HG02678 (cell line): ENCODE measurements around the gene PDZD11.
"Not testable (repeated sequence)": the region's sequence is repeated elsewhere in the genome, so short reads cannot be mapped to it uniquely, and the experiment has no call there.

Experiments
- ATAC-seq: cut with Tn5 transposase; IDR thresholded peaks from one replicate; pipeline ENCODE4 v1.9.1; 2021; ENCODE audit warnings: mild to moderate bottlenecking, moderate library complexity; ENCODE audit not compliant: unreplicated experiment

PDZD11 gene

DNA sequence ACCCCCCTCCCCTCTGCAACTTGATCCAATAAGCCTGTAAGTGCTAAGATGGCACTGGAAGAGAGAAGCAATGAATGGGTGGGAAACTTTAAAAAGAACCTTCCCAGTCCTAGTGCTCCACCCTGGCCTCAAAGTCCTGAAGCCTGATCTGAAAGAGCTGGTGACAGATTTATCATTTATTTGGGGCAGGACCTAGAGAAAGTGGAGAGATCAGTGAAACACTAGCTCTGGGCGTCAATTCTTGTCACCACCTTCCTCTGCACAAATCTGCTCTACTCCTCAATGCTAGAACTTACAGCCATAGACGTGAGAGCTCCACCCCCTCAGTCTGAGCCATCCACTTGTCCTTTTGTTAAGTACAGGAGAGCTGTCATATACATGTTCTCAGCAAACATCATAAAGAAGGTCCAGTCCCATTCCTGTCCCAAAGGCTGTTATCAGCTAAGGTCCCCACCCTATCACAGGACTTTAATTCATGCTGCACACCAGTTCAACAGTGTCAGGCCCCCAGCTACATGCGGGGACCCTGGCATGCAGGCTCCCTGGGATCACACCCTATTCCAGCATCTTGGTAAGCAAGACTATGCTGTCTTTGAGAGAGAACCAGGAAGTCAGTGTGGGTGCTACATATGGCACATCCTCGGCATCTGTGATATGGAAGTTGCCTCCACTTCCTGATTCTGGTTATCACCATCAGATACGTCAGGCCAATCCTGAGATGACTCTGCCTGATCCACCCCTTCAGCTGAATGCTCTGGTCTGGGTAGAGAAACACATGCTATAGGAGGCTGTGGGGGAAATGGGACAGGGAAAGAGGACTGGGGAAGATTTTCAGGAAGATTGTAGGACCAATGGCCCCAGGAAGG is 32.1 kb downstream of the PDZD11 start:
- no peak for ATAC-seq

DNA sequence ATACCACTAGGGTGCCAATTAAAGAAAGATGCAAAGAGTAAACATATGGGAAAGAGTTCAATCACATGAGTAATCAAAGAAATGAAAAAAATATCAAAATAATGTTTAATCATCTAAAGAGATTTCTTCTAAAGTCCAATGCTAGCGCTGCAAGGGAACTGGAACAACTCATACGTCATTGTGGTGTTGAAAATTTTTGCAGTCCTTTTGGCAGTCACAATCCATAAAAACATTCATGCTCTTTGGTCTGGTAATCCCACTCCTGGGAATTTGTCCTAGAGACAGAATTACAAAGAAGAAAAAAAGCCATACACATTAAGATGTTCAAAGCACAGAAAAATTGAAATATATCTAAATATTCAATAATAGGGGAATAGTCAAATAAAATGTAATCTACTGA is 34.3 kb downstream of the PDZD11 start:
- no peak for ATAC-seq

DNA sequence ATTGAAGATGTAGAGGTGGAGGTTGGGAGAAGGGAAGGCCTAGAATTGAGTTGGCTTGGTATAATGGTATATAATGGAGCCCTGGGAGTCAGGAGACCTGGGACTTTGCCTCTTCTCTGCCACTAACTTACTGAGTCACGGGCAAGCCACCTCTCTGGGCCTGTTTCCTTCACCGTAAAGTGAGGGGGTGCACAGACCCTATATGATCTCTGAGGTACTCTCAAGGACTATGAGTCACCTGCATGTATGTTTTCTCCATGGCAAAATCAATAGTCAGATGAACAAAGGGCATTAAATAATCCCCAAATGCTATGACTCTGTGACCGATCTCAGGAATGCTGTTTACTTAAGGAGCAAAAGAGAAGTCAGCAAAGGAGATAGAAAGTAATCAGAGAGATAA is 34.8 kb downstream of the PDZD11 start:
- ATAC-seq: no peak

DNA sequence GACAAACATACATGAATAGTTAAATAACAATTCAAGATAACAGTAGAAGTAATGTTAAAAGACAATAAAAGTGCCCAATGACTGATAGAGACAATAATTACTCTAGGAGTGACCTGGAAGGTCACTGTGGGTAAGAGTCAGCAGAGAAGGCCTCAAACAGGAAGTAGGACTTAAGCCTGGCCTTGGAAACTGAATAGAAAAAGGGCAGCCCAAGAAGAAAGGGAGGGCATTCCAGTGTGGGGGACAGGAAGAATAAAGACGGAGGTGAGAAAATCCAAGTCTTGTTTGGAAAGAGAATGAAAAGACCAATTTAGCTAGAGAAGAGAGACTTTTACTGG is 35.7 kb downstream of the PDZD11 start:
- ATAC-seq: no peak

DNA sequence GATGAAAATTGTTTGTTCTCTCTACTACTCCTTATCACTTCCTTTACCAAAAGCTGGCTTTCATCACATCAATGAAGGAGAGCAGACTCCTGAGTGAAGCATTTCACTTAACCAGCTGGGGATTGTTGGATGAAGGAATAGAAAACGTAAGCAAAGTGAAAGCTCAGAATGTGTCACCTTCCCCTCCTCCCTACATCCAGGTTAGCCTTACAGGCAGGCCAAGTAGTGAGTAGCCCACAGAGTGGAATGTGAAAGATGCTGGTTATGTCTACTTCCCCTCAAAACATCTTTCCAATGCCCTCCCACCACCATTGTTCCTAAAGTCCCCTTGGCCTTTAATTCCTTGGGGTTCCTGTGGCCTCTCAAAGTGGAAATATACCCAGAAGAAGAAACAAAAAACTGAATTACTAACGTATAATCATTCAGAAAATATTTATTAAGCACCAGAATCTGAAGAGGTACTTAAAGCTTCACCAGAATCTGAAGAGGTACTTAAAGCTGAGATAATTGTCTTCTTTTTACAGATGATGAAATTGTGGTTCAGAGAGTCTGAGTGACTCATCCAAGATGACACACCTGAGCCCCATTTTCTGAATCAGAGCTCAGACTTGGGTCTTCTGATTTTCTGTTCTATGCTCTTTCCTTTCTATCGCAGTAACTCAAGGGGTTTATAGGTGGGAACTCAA is 36.2 kb downstream of the PDZD11 start:
- ATAC-seq: no peak

DNA sequence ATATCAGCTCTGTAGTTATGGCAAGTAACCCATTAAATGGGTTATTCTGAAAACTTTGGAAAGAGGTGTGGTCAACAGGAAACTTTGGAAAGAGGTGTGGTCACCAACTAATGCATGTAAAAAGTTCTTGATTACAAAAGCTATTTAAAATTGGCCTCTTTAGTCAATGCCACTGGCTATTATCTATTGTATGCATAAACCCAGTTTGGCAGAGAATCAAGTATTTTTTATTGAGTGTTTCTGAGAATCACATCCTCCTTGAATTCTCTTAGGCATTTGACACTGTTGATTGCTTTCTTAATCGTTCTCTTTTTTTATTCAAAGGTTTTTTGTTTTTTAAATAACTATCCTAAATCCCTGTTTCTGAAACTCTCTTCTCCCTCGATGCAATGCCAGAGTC is 37.2 kb downstream of the PDZD11 start:
- ATAC-seq: no peak

DNA sequence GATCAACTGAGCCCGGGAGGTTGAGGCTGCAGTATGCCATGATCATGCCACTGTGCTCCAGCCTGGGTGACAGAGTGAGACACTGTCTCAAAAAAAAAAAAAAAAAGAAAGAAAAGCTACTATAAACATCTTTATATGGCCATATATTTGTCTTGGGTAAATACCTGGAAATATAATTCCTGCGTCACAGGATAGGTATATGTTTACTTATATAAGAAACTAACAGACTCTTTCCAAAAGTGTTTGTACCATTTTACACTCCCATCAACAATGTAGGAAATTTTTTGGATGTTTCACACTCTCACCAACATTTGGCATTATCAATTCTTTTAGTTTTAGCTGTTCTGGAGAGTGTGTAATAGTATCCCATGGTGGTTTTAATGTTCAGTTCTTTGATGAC is 42.5 kb downstream of the PDZD11 start:
- no peak for ATAC-seq

DNA sequence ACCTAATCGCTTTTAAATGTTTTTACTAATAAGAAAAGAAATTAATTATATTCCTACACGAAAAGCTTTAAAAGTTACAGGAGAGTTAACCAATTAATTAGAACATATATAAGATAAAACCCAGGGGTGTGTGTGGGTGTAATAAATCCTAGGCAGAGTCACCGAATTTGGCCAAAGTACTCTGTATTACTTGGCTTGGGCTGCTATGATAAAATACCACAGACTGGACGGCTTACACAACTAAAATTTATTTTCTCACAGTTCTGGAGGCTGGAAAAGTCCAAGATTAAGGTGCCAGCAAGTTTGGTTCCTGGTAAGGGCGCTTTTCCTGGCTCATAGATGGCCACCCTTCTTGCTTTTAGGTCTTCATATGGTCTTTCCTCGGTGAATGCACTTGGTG is 44.8 kb downstream of the PDZD11 start:
- no peak for ATAC-seq

DNA sequence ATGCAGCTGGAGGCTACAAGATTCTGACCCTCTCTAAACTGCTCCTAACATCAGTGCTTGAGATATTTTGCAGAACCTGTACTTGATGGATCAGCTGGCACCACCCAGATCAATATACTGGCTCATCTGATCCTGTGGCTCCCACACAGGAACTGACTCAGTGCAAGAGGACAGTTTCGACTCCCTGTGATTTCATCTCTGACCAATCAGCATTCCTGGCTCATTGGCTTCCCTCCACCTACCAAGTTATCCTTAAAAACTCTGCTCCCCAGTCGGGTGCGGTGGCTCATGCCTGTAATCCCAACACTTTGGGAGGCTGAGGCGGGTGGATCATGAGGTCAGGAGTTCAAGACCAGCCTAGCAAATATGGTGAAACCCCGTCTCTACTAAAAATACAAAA is 46.1 kb downstream of the PDZD11 start:
- not testable (repeated sequence) for ATAC-seq

DNA sequence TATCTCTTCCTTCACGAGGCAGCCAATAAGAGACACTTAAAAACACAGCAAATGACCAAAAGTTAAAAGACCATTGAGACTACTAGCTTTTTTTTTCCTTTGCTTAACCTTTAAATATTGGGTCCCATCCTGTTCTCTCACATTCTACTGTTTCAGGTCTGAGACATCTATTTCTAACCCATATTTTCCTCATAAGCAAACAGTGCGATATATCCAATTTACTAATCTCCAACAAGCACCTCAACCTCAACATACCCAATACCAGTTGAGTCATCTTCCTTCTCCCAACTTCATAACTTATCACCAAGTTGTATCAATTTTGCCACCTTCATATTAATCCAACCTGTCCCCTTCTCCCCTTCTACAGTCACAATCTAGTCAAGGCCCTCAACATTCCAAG is 48.2 kb downstream of the PDZD11 start:
- no peak for ATAC-seq

DNA sequence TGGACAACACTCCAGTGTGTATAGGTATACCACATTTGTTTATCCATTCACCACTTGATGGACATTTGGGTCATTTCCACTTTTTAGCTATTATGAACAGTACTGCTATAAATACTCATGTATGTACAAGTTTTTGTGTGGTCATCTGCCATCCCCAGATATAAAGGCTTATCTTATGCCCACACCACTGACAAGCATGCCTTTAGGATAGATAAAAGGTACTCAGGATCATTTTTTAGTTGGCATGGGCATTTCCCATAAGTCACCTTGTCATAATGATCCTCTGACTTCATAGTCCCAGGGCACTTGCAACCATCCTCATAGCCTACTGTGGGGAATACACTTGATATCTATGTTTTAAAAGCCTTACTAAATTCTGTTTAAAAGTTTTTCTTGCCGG is 49.0 kb downstream of the PDZD11 start:
- no peak for ATAC-seq
